OCI-LY7 (cell line): ENCODE results near the gene OR2M5.

Experiments
- EZH2phosphoT487 ChIP-seq: fragments of 200-600 bp; sonication (generic); IDR thresholded peaks from 2 replicates; pipeline ENCODE4 v1.6.1; 2018; ENCODE audit warnings: low read depth, borderline replicate concordance, mild to moderate bottlenecking, mixed run types, antibody characterized with exemption, low read length, moderate library complexity, mixed read lengths
- TF ChIP-seq, protein P1 (sequence below): fragments of 200-600 bp; sonication (generic); conservative IDR thresholded peaks from 2 replicates; pipeline ENCODE4 v1.5.1; 2014; ENCODE audit warnings: mild to moderate bottlenecking, antibody characterized with exemption, low read length, moderate library complexity, mixed read lengths

DNA sequence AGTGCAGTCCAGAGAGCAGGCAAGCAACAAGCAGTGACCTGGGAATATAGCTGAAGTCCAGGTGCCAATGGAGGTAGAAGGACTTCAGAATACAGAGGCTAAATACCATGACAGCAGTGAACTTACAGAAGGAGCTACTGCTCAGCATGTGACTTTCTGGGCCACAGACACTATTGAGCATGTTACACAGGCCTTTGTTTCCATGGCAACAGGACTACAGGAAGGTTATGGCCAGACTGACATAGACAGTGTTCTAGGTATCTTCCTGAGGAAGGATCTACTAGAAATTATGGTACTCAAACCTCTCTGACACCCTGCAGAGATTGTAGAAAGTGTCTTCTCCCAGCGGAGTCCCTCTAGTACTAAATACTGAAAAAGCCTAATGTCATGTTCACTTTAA is 11.0 kb downstream of the OR2M5 start:
- TF ChIP-seq, protein P1, sequence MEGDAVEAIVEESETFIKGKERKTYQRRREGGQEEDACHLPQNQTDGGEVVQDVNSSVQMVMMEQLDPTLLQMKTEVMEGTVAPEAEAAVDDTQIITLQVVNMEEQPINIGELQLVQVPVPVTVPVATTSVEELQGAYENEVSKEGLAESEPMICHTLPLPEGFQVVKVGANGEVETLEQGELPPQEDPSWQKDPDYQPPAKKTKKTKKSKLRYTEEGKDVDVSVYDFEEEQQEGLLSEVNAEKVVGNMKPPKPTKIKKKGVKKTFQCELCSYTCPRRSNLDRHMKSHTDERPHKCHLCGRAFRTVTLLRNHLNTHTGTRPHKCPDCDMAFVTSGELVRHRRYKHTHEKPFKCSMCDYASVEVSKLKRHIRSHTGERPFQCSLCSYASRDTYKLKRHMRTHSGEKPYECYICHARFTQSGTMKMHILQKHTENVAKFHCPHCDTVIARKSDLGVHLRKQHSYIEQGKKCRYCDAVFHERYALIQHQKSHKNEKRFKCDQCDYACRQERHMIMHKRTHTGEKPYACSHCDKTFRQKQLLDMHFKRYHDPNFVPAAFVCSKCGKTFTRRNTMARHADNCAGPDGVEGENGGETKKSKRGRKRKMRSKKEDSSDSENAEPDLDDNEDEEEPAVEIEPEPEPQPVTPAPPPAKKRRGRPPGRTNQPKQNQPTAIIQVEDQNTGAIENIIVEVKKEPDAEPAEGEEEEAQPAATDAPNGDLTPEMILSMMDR: no peak
- no peak for TF ChIP-seq EZH2phosphoT487
